ENCODE data around the gene COL7A1.
A peak's percentile ranks its signal among the peaks of the same experiment; 100 is the strongest.

DNA sequence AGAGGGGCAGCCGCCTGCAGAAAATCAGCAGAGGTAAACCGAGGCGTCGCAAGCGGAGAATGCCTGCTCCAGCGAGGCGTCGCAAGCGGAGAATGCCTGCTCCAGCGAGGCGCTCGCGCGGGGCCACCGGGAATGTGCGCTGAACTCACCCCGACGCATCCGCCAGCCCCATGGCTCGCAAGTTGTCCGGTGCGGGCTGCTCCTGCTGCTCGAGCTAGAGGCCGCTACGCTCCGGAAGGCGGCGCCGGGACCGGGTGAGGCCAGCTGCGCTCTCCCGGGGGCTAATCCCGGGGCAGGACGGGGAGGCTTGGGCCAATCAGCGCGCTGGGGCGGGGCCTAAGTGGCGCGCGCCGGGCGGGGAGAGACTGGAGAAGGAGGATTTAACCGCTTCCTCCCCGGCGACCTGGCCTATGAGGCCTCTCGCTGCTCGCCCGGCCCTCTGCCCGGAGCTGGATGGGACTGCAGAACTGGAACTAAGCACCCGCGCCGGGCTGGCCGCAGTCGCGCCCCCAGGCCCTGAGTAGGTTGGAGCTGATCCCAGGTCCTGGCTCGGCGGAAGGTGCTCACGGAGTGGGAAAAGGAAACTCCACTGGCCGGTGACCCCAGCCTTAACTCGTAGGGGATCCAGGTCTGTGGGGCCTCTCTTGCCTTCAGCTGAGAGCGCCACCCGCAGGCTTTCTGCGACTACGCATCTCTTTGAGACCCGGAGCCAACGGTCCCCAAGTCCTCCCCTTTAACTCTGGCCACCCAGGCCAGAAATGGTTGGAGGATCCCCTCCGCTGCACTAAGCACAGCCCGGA, 40.3 kb upstream of the COL7A1 start, which contains the start of gene SLC26A6:
- TF ChIP-seq FOXM1 (IDR thresholded peaks at IDR 0.05; ENCODE audit: borderline replicate concordance, low read depth) = no peak
- TF ChIP-seq, protein P1, sequence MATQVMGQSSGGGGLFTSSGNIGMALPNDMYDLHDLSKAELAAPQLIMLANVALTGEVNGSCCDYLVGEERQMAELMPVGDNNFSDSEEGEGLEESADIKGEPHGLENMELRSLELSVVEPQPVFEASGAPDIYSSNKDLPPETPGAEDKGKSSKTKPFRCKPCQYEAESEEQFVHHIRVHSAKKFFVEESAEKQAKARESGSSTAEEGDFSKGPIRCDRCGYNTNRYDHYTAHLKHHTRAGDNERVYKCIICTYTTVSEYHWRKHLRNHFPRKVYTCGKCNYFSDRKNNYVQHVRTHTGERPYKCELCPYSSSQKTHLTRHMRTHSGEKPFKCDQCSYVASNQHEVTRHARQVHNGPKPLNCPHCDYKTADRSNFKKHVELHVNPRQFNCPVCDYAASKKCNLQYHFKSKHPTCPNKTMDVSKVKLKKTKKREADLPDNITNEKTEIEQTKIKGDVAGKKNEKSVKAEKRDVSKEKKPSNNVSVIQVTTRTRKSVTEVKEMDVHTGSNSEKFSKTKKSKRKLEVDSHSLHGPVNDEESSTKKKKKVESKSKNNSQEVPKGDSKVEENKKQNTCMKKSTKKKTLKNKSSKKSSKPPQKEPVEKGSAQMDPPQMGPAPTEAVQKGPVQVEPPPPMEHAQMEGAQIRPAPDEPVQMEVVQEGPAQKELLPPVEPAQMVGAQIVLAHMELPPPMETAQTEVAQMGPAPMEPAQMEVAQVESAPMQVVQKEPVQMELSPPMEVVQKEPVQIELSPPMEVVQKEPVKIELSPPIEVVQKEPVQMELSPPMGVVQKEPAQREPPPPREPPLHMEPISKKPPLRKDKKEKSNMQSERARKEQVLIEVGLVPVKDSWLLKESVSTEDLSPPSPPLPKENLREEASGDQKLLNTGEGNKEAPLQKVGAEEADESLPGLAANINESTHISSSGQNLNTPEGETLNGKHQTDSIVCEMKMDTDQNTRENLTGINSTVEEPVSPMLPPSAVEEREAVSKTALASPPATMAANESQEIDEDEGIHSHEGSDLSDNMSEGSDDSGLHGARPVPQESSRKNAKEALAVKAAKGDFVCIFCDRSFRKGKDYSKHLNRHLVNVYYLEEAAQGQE (IDR thresholded peaks at IDR 0.05; ENCODE audit: low read depth) = no peak
- TF ChIP-seq RAD21 (IDR thresholded peaks at IDR 0.05; ENCODE audit: low read depth) = peak; percentile 37; the same call in 1 of the 2 replicates
- TF ChIP-seq EP300 (IDR thresholded peaks at IDR 0.05; ENCODE audit: borderline replicate concordance) = no peak
- TF ChIP-seq TAF1 (IDR thresholded peaks at IDR 0.05; ENCODE audit: low read depth) = peak; percentile 83
